IMR-90 (cell line): ENCODE data around the gene GSE1. TPM values are rescaled to one million over a fixed set of nuclear protein-coding genes. Genes with fewer than 3 reads are reported as not detected.
A peak's percentile ranks its signal among the peaks of the same experiment; 100 is the strongest.

Source experiments
- ATAC-seq: fragments of 200-7000 bp; cut with Tn5 transposase; 2 replicates; pipeline ENCODE4 v1.9.1; 2020; ENCODE audit warnings: low read depth, mild to moderate bottlenecking, moderate library complexity
- BruUV-seq: library from RNA; stranded (reverse); fragments of 400-500 nt; replicated peaks from 2 replicates; lab custom pipeline; 2021; lab: Mats Ljungman, UMichigan
- CTCF ChIA-PET: fragments of 300-600 bp; formaldehyde crosslinking; extraction: SDS; loops from one replicate; lab custom pipeline; 2021; ENCODE audit warnings: antibody characterized with exemption; lab: Yijun Ruan, JAX
- POLR2A ChIA-PET: fragments of 300-600 bp; sonication (Branson Sonifier 250); formaldehyde crosslinking; loops from one replicate; lab custom pipeline; 2022; ENCODE audit warnings: antibody characterized with exemption; ENCODE audit not compliant: unreplicated experiment; lab: Charles Lee
- DNase-seq: peaks from one replicate; pipeline ENCODE4 v3.0.0; 2013
- H2AFZ ChIP-seq: replicated peaks from 2 replicates; pipeline ENCODE3; 2013; ENCODE audit warnings: low read length, mild to moderate bottlenecking; ENCODE audit not compliant: poor library complexity
- H2AK5ac ChIP-seq: 2 replicates; pipeline ENCODE4 v1.6.1; 2013; ENCODE audit warnings: low read depth, low read length, inconsistent platforms
- H2AK9ac ChIP-seq: replicated peaks from 2 replicates; pipeline ENCODE3; 2013; ENCODE audit warnings: mild to moderate bottlenecking, low read depth, low read length, moderate library complexity; ENCODE audit not compliant: poor library complexity
- H2BK120ac ChIP-seq: 2 replicates; pipeline ENCODE4 v1.6.1; 2013; ENCODE audit warnings: low read depth, low read length, inconsistent platforms
- H2BK15ac ChIP-seq: 3 replicates; pipeline ENCODE4 v1.6.1; 2013; ENCODE audit warnings: low read depth, low read length, inconsistent platforms
- H2BK20ac ChIP-seq: 2 replicates; pipeline ENCODE4 v1.6.1; 2013; ENCODE audit warnings: low read depth, mild to moderate bottlenecking, inconsistent platforms, low read length, moderate library complexity
- H2BK5ac ChIP-seq: 2 replicates; pipeline ENCODE4 v1.6.1; 2013; ENCODE audit warnings: mild to moderate bottlenecking, low read depth, low read length, inconsistent platforms; ENCODE audit not compliant: poor library complexity, severe bottlenecking
- H3K14ac ChIP-seq: replicated peaks from 2 replicates; pipeline ENCODE4 v1.6.1; 2013; ENCODE audit warnings: low read depth, low read length, inconsistent platforms
- H3K18ac ChIP-seq: 2 replicates; pipeline ENCODE4 v1.6.1; 2013; ENCODE audit warnings: low read depth, low read length, control low read depth
- H3K23ac ChIP-seq: 2 replicates; pipeline ENCODE4 v1.6.1; 2013; ENCODE audit warnings: low read depth, low read length, inconsistent platforms
- H3K27ac ChIP-seq: 2 replicates; pipeline ENCODE4 v1.5.1; 2013; ENCODE audit warnings: mild to moderate bottlenecking, control low read depth, low read length; ENCODE audit not compliant: insufficient read depth
- H3K27me3 ChIP-seq: 2 replicates; pipeline ENCODE4 v1.6.1; 2013; ENCODE audit warnings: low read length; ENCODE audit not compliant: control insufficient read depth, insufficient read depth
- H3K36me3 ChIP-seq: 2 replicates; pipeline ENCODE4 v1.6.1; 2013; ENCODE audit warnings: low read length, mixed read lengths; ENCODE audit not compliant: control insufficient read depth, insufficient read depth
- H3K4ac ChIP-seq: 2 replicates; pipeline ENCODE4 v1.6.1; 2013; ENCODE audit warnings: low read depth, low read length, inconsistent platforms
- H3K4me1 ChIP-seq: 2 replicates; pipeline ENCODE4 v1.6.1; 2013; ENCODE audit warnings: low read length, mixed read lengths; ENCODE audit not compliant: control insufficient read depth, insufficient read depth
- H3K4me2 ChIP-seq: 2 replicates; pipeline ENCODE4 v1.6.1; 2013; ENCODE audit warnings: low read depth, mild to moderate bottlenecking, control low read depth, low read length, moderate library complexity
- H3K4me3 ChIP-seq: 2 replicates; pipeline ENCODE4 v1.5.1; 2013; ENCODE audit warnings: low read depth, mild to moderate bottlenecking, control low read depth, low read length, moderate library complexity; ENCODE audit not compliant: insufficient read depth
- H3K56ac ChIP-seq: 2 replicates; pipeline ENCODE4 v1.6.1; 2013; ENCODE audit warnings: low read length, inconsistent platforms; ENCODE audit not compliant: insufficient read depth; ENCODE audit errors: extremely low read depth
- H3K79me1 ChIP-seq, 2 experiments: 2 replicates each; pipeline ENCODE4 v1.6.1; 2013; ENCODE audit warnings: low read length in 2 of 2, inconsistent platforms in 1 of 2, low read depth in 1 of 2
- H3K9ac ChIP-seq: 2 replicates; pipeline ENCODE4 v1.6.1; 2013; ENCODE audit warnings: low read depth, low read length, control low read depth
- H3K9me1 ChIP-seq: 2 replicates; pipeline ENCODE4 v1.6.1; 2013; ENCODE audit warnings: low read length, inconsistent platforms; ENCODE audit not compliant: insufficient read depth
- H3K9me3 ChIP-seq: 2 replicates; pipeline ENCODE4 v1.6.1; 2013; ENCODE audit warnings: low read length; ENCODE audit not compliant: control insufficient read depth, insufficient read depth
- H4K20me1 ChIP-seq: 2 replicates; pipeline ENCODE4 v1.6.1; 2013; ENCODE audit warnings: low read length, inconsistent platforms; ENCODE audit not compliant: insufficient read depth
- H4K5ac ChIP-seq: 2 replicates; pipeline ENCODE4 v1.6.1; 2013; ENCODE audit warnings: mild to moderate bottlenecking, low read depth, low read length, control low read depth
- H4K8ac ChIP-seq, 2 experiments: 2 replicates each; pipeline ENCODE4 v1.6.1; 2013; ENCODE audit warnings: low read depth in 2 of 2, low read length in 2 of 2, control low read depth in 1 of 2, inconsistent platforms in 1 of 2
- H4K91ac ChIP-seq: 2 replicates; pipeline ENCODE4 v1.6.1; 2013; ENCODE audit warnings: low read depth, low read length, inconsistent platforms; ENCODE audit not compliant: insufficient read depth
- CTCF ChIP-seq: conservative IDR thresholded peaks from 2 replicates; pipeline ENCODE4 v1.5.1; 2012; ENCODE audit warnings: mild to moderate bottlenecking, low read depth, low read length, improper control_type of control experiment
- RCOR1 ChIP-seq: IDR thresholded peaks from 2 replicates; pipeline ENCODE4 v1.6.1; 2012; ENCODE audit warnings: mild to moderate bottlenecking, low read length, improper control_type of control experiment; ENCODE audit not compliant: insufficient replicate concordance
- SMC3 ChIP-seq: fragments of 150-350 bp; IDR thresholded peaks from 2 replicates; pipeline ENCODE4 v1.6.1; 2016; ENCODE audit warnings: low read depth, mild to moderate bottlenecking, antibody characterized with exemption, low read length, moderate library complexity
- USF2 ChIP-seq: fragments of 150-350 bp; IDR thresholded peaks from 2 replicates; pipeline ENCODE4 v1.6.1; 2017; ENCODE audit warnings: mild to moderate bottlenecking, antibody characterized with exemption, low read length, low read depth
- WGBS, 2 experiments: methylation state at CpG; one replicate each; pipeline versions ENCODE4 v1.1.5 to v1.1.7; 2013; ENCODE audit warnings: missing lambda C conversion rate in 2 of 2; ENCODE audit not compliant: insufficient read length in 1 of 2; ENCODE audit errors: extremely low coverage in 2 of 2; 5-methylcytosine and 5-hydroxymethylcytosine counted together
- dilution Hi-C: fragments of 300-500 bp; cut with HindIII; formaldehyde crosslinking; loops from one replicate; pipeline ENCODE4 v1.14.3; 2018; ENCODE audit warnings: low sequenced_read_pairs; ENCODE audit not compliant: unreplicated experiment
- in situ Hi-C: fragments of 300-500 bp; cut with MboI; formaldehyde crosslinking; loops from 3 replicates; pipeline ENCODE4 v1.14.3; 2019; ENCODE audit warnings: low sequenced_read_pairs, inconsistent platforms, mixed read lengths
- intact Hi-C: fragments of 100-400 bp; cut with micrococcal nuclease; formaldehyde crosslinking; loops from 2 replicates; pipeline ENCODE4 v1.10.0; 2022
- polyA plus RNA-seq, 3 experiments: library from polyadenylated mRNA; depleted of rRNA; stranded (reverse); fragments of >200 nt; gene quantifications; 2 replicates each; pipeline ENCODE4 v1.2.3, GENCODE V29; 2012; ENCODE audit warnings: low replicate concordance in 1 of 3
- total RNA-seq: library from RNA; depleted of rRNA; stranded (reverse); fragments of >200 nt; gene quantifications from 2 replicates; pipeline ENCODE4 v1.2.3, GENCODE V29; 2012

The GSE1 gene
- total and polyA plus RNA-seq, 2 of the 4 experiments (the other 2 are of a cell fraction): 14.9 to 25.5 TPM

- Histone ChIP-seq H3K4me2 (peak overlapping the region; percentile 23), H3K9me3 (no peaks in the 10 kb centered on the region), H4K20me1 (peaks cover 73% of the 10 kb centered on the region), H4K5ac (no peak overlapping the region), H3K79me1 (peaks cover 11 to 42% of the 10 kb centered on the region in 2 experiments; a peak in 3 of 4 replicates), H2AK5ac (peak overlapping the region; percentile 83), H3K36me3 (no peaks in the 10 kb centered on the region), H3K4me3 (no peak overlapping the region), H3K27me3 (no peaks in the 10 kb centered on the region), H2BK15ac (no peak overlapping the region), H2BK5ac (peak overlapping the region; percentile 10), H3K23ac (peak overlapping the region; percentile 73; the same call in 1 of the 2 replicates), H3K4me1 (peaks cover 13% of the 10 kb centered on the region), H2AK9ac (peak overlapping the region; percentile 95), H4K91ac (peak overlapping the region; percentile 62; the same call in 1 of the 2 replicates), H3K18ac (no peak overlapping the region), H3K27ac (peak overlapping the region; percentile 8; the same call in 1 of the 2 replicates), H2AFZ (peak overlapping the region; percentile 70), H4K8ac (peak overlapping the region in 1 of 2 experiments; percentile 6; a peak in 1 of 4 replicates), H2BK120ac (peak overlapping the region; percentile 22), H2BK20ac (peak overlapping the region; percentile 52), H3K14ac (peak overlapping the region; percentile 68; the same call in 1 of the 2 replicates), H3K9ac (no peak overlapping the region; the same call in 1 of the 2 replicates), H3K56ac (peak overlapping the region; percentile 30), H3K4ac (peak overlapping the region; percentile 64), H3K9me1 (peaks cover 3% of the 10 kb centered on the region; the same call in 1 of the 2 replicates)
- CTCF ChIA-PET: interaction anchor here (0.8 to 1.6 kb wide), 4 partner anchors 57 to 505 kb away, joined by 3 to 4 read pairs (median 4); no protein-coding TSS in a partner anchor
- ATAC-seq (no peak), DNase-seq (no peak)
- in situ Hi-C loops: loop anchor here (10.0 kb wide), 1 partner anchor 495 kb away; the partner anchor contains the start of gene CIBAR2
- POLR2A ChIA-PET: no interaction called here
- BruUV-seq: no TSS peak
- 86% methylated on average over 3 of the region's 11 CpGs; no CpG with 5 or more reads in 1 of the 2 experiments for WGBS, 2 experiments
- intact Hi-C loops: loop anchor here (1.0 to 5.0 kb wide), 6 partner anchors 55 to 495 kb away; no protein-coding TSS in a partner anchor
- dilution Hi-C loops: no loop called here
- TF ChIP-seq RCOR1 (no peak), CTCF (no peak), USF2 (no peak), SMC3 (no peak)
These were observed 3.1 kb upstream of the GSE1 start for GRCh38 chr16:85610059-85610445.
